OCI-LY7 (cell line): ENCODE results near the gene ACTRT2. TPM values are rescaled to one million over a fixed set of nuclear protein-coding genes. Genes with fewer than 3 reads are reported as not detected.

Source experiments
- BruUV-seq: library from RNA; stranded (reverse); fragments of 400-500 nt; replicated peaks from 2 replicates; lab custom pipeline; 2021; lab: Mats Ljungman, UMichigan
- CTCF ChIA-PET: fragments of 300-600 bp; sonication (Branson Sonifier 250); formaldehyde crosslinking; loops from one replicate; lab custom pipeline; 2022; ENCODE audit warnings: antibody characterized with exemption; ENCODE audit not compliant: unreplicated experiment; lab: Charles Lee
- POLR2A ChIA-PET: fragments of 300-600 bp; sonication (Branson Sonifier 250); formaldehyde crosslinking; loops from one replicate; lab custom pipeline; 2022; ENCODE audit warnings: antibody characterized with exemption; lab: Charles Lee
- DNase-seq: peaks from one replicate; pipeline ENCODE4 v3.0.0-alpha.2; 2015; ENCODE audit warnings: low spot score
- H2AFZ ChIP-seq: fragments of 200-600 bp; sonication (generic), shearing (Covaris generic); 2 replicates; pipeline ENCODE4 v1.6.1; 2014; ENCODE audit warnings: mild to moderate bottlenecking, antibody characterized with exemption, low read length, moderate library complexity
- H3K27ac ChIP-seq: fragments of 200-600 bp; sonication (generic); 2 replicates; pipeline ENCODE4 v1.5.1; 2014; ENCODE audit warnings: mixed run types, low read depth, mild to moderate bottlenecking, moderate library complexity, low read length, inconsistent platforms; ENCODE audit not compliant: poor library complexity, severe bottlenecking
- H3K36me3 ChIP-seq: fragments of 200-600 bp; sonication (generic); 2 replicates; pipeline ENCODE4 v1.6.1; 2014; ENCODE audit warnings: mild to moderate bottlenecking, antibody characterized with exemption, low read length, moderate library complexity, mixed read lengths; ENCODE audit not compliant: insufficient read depth
- H3K4me1 ChIP-seq: fragments of 200-600 bp; sonication (generic); 2 replicates; pipeline ENCODE4 v1.5.1; 2014; ENCODE audit warnings: mild to moderate bottlenecking, low read length; ENCODE audit not compliant: insufficient read depth, poor library complexity, severe bottlenecking
- H3K4me2 ChIP-seq: fragments of 200-600 bp; sonication (generic); 2 replicates; pipeline ENCODE4 v1.6.1; 2014; ENCODE audit warnings: mild to moderate bottlenecking, low read length
- H3K4me3 ChIP-seq: fragments of 200-600 bp; sonication (generic); 2 replicates; pipeline ENCODE4 v1.5.1; 2014; ENCODE audit warnings: mild to moderate bottlenecking, low read depth, low read length; ENCODE audit not compliant: poor library complexity, severe bottlenecking
- H3K79me2 ChIP-seq: fragments of 200-600 bp; sonication (generic); 2 replicates; pipeline ENCODE4 v1.6.1; 2016; ENCODE audit warnings: low read depth, mild to moderate bottlenecking, low read length, moderate library complexity, mixed read lengths; ENCODE audit not compliant: insufficient read depth
- H3K9me2 ChIP-seq: fragments of 200-600 bp; sonication (generic); 2 replicates; pipeline ENCODE4 v1.6.1; 2016; ENCODE audit warnings: mild to moderate bottlenecking, low read length, mixed read lengths; ENCODE audit not compliant: insufficient read depth
- H3K9me3 ChIP-seq: fragments of 200-600 bp; sonication (generic); 2 replicates; pipeline ENCODE4 v1.6.1; 2014; ENCODE audit warnings: mild to moderate bottlenecking, mixed run types, low read length, mixed read lengths
- H4K20me1 ChIP-seq: fragments of 200-600 bp; sonication (generic); 2 replicates; pipeline ENCODE4 v1.6.1; 2014; ENCODE audit warnings: mild to moderate bottlenecking, antibody characterized with exemption, low read length, moderate library complexity, mixed read lengths; ENCODE audit not compliant: insufficient read depth
- EZH2phosphoT487 ChIP-seq: fragments of 200-600 bp; sonication (generic); IDR thresholded peaks from 2 replicates; pipeline ENCODE4 v1.6.1; 2018; ENCODE audit warnings: low read depth, borderline replicate concordance, mild to moderate bottlenecking, mixed run types, antibody characterized with exemption, low read length, moderate library complexity, mixed read lengths
- intact Hi-C: fragments of 100-400 bp; cut with micrococcal nuclease; formaldehyde crosslinking; loops from one replicate; pipeline ENCODE4 v1.10.0; 2022; ENCODE audit not compliant: unreplicated experiment
- total RNA-seq, 2 experiments: library from RNA; depleted of rRNA in 1 of 2; stranded (reverse); fragments of >200 nt in 1 of 2; shearing (Covaris generic) in 1 of 2; gene quantifications; 2 replicates each; pipeline ENCODE4 v1.2.3, GENCODE V29; 2014 to 2022
- TF ChIP-seq, protein P1 (sequence below): fragments of 200-600 bp; sonication (generic); conservative IDR thresholded peaks from 2 replicates; pipeline ENCODE4 v1.5.1; 2014; ENCODE audit warnings: mild to moderate bottlenecking, antibody characterized with exemption, low read length, moderate library complexity, mixed read lengths

ACTRT2 gene
- total RNA-seq, 2 experiments from 2014 or later, result not detected

DNA sequence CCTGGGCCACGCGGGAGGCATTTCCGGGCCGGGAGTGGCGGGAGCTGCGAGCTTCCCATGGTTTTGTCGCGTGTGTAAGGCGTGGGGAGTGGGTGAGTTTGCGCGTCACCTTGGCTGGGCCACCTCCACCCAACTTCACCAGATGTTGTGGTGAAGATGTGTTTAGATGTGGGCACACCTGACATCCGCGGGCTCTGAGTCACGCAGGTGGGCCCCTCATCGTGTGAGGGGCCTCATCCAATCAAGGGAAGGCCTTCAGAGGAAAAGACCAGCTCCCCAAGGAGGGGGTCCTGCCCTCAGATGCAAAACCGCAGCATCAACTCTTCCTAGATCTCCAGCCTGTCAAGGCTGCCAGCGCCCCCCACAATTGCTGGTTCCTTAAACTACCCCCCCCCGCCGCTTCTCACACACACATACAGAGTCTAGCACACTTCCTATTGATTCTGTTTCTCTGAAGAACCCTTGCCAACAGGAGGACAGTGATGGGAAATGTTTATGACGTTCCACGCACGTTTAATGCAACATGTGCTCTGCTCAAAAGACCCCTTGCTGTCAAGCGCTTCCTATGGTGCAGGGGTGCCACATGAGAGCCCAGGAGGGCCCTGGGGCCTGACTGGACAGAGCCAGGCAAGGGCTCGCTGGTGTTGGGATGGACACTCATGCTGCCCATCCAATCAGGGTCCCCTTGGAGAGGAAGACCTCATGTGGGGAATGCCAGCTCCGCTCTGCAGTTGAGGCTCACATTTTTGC, 11.9 kb downstream of the ACTRT2 start:
- Histone ChIP-seq H2AFZ (no peak overlapping the region), H3K27ac (no peak overlapping the region), H3K9me2 (no peaks in the 10 kb centered on the region), H3K4me2 (no peak overlapping the region), H3K9me3 (no peaks in the 10 kb centered on the region), H3K4me1 (no peaks in the 10 kb centered on the region), H3K4me3 (no peak overlapping the region), H4K20me1 (no peaks in the 10 kb centered on the region; the same call in 1 of the 2 replicates), H3K36me3 (no peaks in the 10 kb centered on the region), H3K79me2 (no peaks in the 10 kb centered on the region)
- CTCF ChIA-PET, result interaction anchor here (0.5 kb wide), 1 partner anchor 717 kb away, joined by 3 read pairs; no protein-coding TSS in a partner anchor
- TF ChIP-seq EZH2phosphoT487, result no peak
- TF ChIP-seq, protein P1, sequence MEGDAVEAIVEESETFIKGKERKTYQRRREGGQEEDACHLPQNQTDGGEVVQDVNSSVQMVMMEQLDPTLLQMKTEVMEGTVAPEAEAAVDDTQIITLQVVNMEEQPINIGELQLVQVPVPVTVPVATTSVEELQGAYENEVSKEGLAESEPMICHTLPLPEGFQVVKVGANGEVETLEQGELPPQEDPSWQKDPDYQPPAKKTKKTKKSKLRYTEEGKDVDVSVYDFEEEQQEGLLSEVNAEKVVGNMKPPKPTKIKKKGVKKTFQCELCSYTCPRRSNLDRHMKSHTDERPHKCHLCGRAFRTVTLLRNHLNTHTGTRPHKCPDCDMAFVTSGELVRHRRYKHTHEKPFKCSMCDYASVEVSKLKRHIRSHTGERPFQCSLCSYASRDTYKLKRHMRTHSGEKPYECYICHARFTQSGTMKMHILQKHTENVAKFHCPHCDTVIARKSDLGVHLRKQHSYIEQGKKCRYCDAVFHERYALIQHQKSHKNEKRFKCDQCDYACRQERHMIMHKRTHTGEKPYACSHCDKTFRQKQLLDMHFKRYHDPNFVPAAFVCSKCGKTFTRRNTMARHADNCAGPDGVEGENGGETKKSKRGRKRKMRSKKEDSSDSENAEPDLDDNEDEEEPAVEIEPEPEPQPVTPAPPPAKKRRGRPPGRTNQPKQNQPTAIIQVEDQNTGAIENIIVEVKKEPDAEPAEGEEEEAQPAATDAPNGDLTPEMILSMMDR, result no peak
- BruUV-seq, result no TSS peak
- POLR2A ChIA-PET, result no interaction called here
- intact Hi-C loops, result no loop called here
- DNase-seq, result no peak

DNA sequence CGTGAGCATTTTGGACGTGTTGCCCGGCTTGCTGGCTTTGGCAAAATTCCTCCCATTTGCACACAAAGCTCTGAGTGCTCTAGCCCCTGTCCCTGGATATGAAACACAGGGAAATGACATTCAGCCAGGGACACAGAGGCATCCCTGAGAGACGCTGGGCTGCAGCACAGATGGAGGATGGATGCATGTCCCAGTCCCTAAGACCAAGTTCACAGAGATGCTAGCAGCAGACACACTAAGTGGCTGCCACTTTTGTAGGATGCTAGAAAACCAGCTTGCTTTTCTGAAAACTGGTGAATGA, 12.5 kb downstream of the ACTRT2 start:
- ChIA-PET POLR2A (no interaction called here), CTCF (interaction anchor here (0.5 kb wide), 1 partner anchor 716 kb away, joined by 3 read pairs; no protein-coding TSS in a partner anchor)
- no peak for DNase-seq
- no peaks in the 10 kb centered on the region; the same call in 1 of the 2 replicates for H4K20me1 ChIP-seq
- no TSS peak for BruUV-seq
- intact Hi-C loops, result no loop called here
- no peak for TF ChIP-seq EZH2phosphoT487
- TF ChIP-seq, protein P1, result no peak
- H3K79me2 ChIP-seq, result no peaks in the 10 kb centered on the region
- no peak overlapping the region for H3K4me2 ChIP-seq
- H3K27ac ChIP-seq, result no peak overlapping the region
- no peaks in the 10 kb centered on the region for H3K9me2 ChIP-seq
- H3K4me1 ChIP-seq, result no peaks in the 10 kb centered on the region
- no peaks in the 10 kb centered on the region for H3K36me3 ChIP-seq
- no peak overlapping the region for H2AFZ ChIP-seq
- no peaks in the 10 kb centered on the region for H3K9me3 ChIP-seq
- no peak overlapping the region for H3K4me3 ChIP-seq

DNA sequence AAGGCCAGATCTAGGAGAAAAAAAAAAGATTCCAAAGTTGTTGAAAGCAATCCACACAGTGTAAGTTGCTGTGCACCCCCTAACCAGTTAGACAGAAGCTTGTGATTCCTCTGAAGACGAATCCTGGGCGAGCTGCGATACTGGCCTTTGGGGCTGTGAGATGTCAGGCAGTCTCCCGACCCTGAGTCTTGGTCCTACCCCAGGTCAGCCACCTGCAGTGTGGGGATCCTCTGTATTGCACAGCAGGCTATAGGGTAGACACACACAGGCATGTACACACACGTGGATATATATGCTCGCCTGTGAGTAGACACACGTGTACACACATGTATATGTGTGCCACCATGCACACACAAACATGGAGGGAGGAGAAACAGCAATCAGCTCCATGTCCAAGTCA, 12.9 kb downstream of the ACTRT2 start:
- no peaks in the 10 kb centered on the region for H3K4me1 ChIP-seq
- no peaks in the 10 kb centered on the region for H3K36me3 ChIP-seq
- H3K4me2 ChIP-seq, result no peak overlapping the region
- no peak for DNase-seq
- BruUV-seq, result no TSS peak
- no peaks in the 10 kb centered on the region for H3K79me2 ChIP-seq
- ChIA-PET CTCF (no interaction called here), POLR2A (no interaction called here)
- H3K27ac ChIP-seq, result no peak overlapping the region
- H2AFZ ChIP-seq, result no peak overlapping the region
- H3K4me3 ChIP-seq, result no peak overlapping the region
- H4K20me1 ChIP-seq, result no peaks in the 10 kb centered on the region; the same call in 1 of the 2 replicates
- intact Hi-C loops, result no loop called here
- H3K9me3 ChIP-seq, result no peaks in the 10 kb centered on the region
- H3K9me2 ChIP-seq, result no peaks in the 10 kb centered on the region
- TF ChIP-seq, protein P1, result no peak
- TF ChIP-seq EZH2phosphoT487, result no peak
